Urothelium cell line (cell line): ENCODE measurements around the gene MRPL55.

Experiments used
- DNase-seq: peaks from one replicate; pipeline ENCODE4 v3.0.0; 2011; ENCODE audit warnings: low spot score, mixed read lengths
- FAIRE-seq: peaks from 2 replicates; lab custom pipeline; 2011; peaks lifted over from hg19 to GRCh38; lab: Jason Lieb, UNC

Gene MRPL55

GRCh38 chr1:228073857-228074545 lies 35.1 kb downstream of the MRPL55 start:
- no peak for DNase-seq
- FAIRE-seq = no peak

GRCh38 chr1:228073061-228073856 lies 35.8 kb downstream of the MRPL55 start:
- no peak for FAIRE-seq
- DNase-seq = no peak

GRCh38 chr1:228072658-228073043 lies 36.4 kb downstream of the MRPL55 start:
- FAIRE-seq (no peak), DNase-seq (no peak)

GRCh38 chr1:228071839-228072657 lies 37.1 kb downstream of the MRPL55 start:
- peak; percentile 17 for FAIRE-seq
- no peak for DNase-seq

GRCh38 chr1:228070851-228071250 lies 38.2 kb downstream of the MRPL55 start:
- FAIRE-seq = no peak

GRCh38 chr1:228070173-228070572 lies 38.9 kb downstream of the MRPL55 start:
- DNase-seq = no peak
- FAIRE-seq = no peak

More at GRCh38 chr1:228070851-228071250, 38.2 kb downstream of the MRPL55 start:
- DNase-seq = no peak

GRCh38 chr1:228068359-228068758 lies 40.7 kb downstream of the MRPL55 start:
- FAIRE-seq (no peak), DNase-seq (no peak)

GRCh38 chr1:228066891-228067654 lies 42.0 kb downstream of the MRPL55 start:
- no peak for FAIRE-seq
- DNase-seq = no peak

- no peak for FAIRE-seq
- no peak for DNase-seq
These were observed 42.7 kb downstream of the MRPL55 start for GRCh38 chr1:228066416-228066815.

- DNase-seq (no peak), FAIRE-seq (no peak)
These were observed 43.4 kb downstream of the MRPL55 start for GRCh38 chr1:228065543-228066347.

- FAIRE-seq = no peak
These were observed 44.2 kb downstream of the MRPL55 start for GRCh38 chr1:228064741-228065542.

GRCh38 chr1:228064296-228064695 lies 44.8 kb downstream of the MRPL55 start:
- DNase-seq = no peak
- FAIRE-seq = no peak

More at GRCh38 chr1:228064741-228065542, 44.2 kb downstream of the MRPL55 start:
- no peak for DNase-seq

- no peak for DNase-seq
- no peak for FAIRE-seq
These were observed 45.6 kb downstream of the MRPL55 start for GRCh38 chr1:228063251-228064191.

GRCh38 chr1:228062812-228063211 lies 46.3 kb downstream of the MRPL55 start:
- FAIRE-seq = no peak
- DNase-seq = no peak

GRCh38 chr1:228062085-228062791 lies 46.9 kb downstream of the MRPL55 start:
- FAIRE-seq = no peak
- DNase-seq = no peak

- no peak for FAIRE-seq
These were observed 47.6 kb downstream of the MRPL55 start for GRCh38 chr1:228061411-228062084.

More at GRCh38 chr1:228061411-228062084, 47.6 kb downstream of the MRPL55 start:
- DNase-seq = no peak
